ENCODE data around the gene JMJD4. TPM values are rescaled to one million over a fixed set of nuclear protein-coding genes. Genes with fewer than 3 reads are reported as not detected.
A peak's percentile ranks its signal among the peaks of the same experiment; 100 is the strongest.

The JMJD4 gene
- total and polyA plus RNA-seq, 11 donors: 7.8 to 14.1 (median 11.5) TPM

- peak overlapping the region in 5 of 12 donors; percentile 1 to 91 (median 61) for H3K27ac ChIP-seq
- H3K27me3 ChIP-seq: no peaks in the 10 kb centered on the region
- H3K36me3 ChIP-seq: peaks cover 0 to 12% (median 5%) of the 10 kb centered on the region in 9 donors
- 90 to 97% (median 94%) methylated on average over 13 to 18 of the region's 18 CpGs for WGBS, 4 donors
- no peak for DNase-seq
- intact Hi-C loops (cut with DNase I): loop anchor here in 1 of 10 donors (10.0 kb wide), 1 partner anchor 332 kb away; no protein-coding TSS in a partner anchor
- no peak for ATAC-seq
- no peak overlapping the region for H3K4me3 ChIP-seq
- no peaks in the 10 kb centered on the region for H3K9me3 ChIP-seq
- TF ChIP-seq CTCF (IDR thresholded peaks at IDR 0.05): no peak
- TF ChIP-seq POLR2A (IDR thresholded peaks at IDR 0.05): no peak
- peaks cover 0 to 60% (median 13%) of the 10 kb centered on the region in 12 donors for H3K4me1 ChIP-seq
Measured at GRCh38 chr1:227742738-227743715, 7.9 kb upstream of the JMJD4 start.

- ATAC-seq (no peak), DNase-seq (no peak)
- H3K36me3 ChIP-seq: peaks cover 0 to 6% (median 0%) of the 10 kb centered on the region in 9 donors
- no peak overlapping the region for H3K4me3 ChIP-seq
- H3K9me3 ChIP-seq: no peaks in the 10 kb centered on the region
- peak overlapping the region in 2 of 12 donors; percentile 34 for H3K27ac ChIP-seq
- intact Hi-C loops (cut with DNase I): loop anchor here in 1 of 10 donors (10.0 kb wide), 1 partner anchor 333 kb away; no protein-coding TSS in a partner anchor
- H3K4me1 ChIP-seq: peaks cover 0 to 57% (median 10%) of the 10 kb centered on the region in 12 donors
- WGBS, 4 donors: 84 to 88% (median 87%) methylated on average over 17 of the region's 17 CpGs
- no peak for TF ChIP-seq POLR2A (IDR thresholded peaks at IDR 0.05)
- TF ChIP-seq CTCF (IDR thresholded peaks at IDR 0.05): no peak
- H3K27me3 ChIP-seq: no peaks in the 10 kb centered on the region
Measured at GRCh38 chr1:227741166-227741870, 6.2 kb upstream of the JMJD4 start.

GRCh38 chr1:227740401-227740960 lies 5.4 kb upstream of the JMJD4 start:
- Histone ChIP-seq H3K27me3 (no peaks in the 10 kb centered on the region), H3K9me3 (no peaks in the 10 kb centered on the region), H3K36me3 (peaks cover 0 to 6% (median 0%) of the 10 kb centered on the region in 9 donors), H3K4me3 (no peak overlapping the region), H3K27ac (peak overlapping the region in 1 of 12 donors; percentile 34), H3K4me1 (peaks cover 0 to 56% (median 14%) of the 10 kb centered on the region in 12 donors)
- intact Hi-C loops (cut with DNase I): loop anchor here in 1 of 10 donors (10.0 kb wide), 1 partner anchor 334 kb away; no protein-coding TSS in a partner anchor
- TF ChIP-seq CTCF (IDR thresholded peaks at IDR 0.05): no peak
- no peak for TF ChIP-seq POLR2A (IDR thresholded peaks at IDR 0.05)
- DNase-seq: no peak
- 67 to 86% (median 83%) methylated on average over 3 of the region's 3 CpGs for WGBS, 4 donors
- no peak for ATAC-seq

Measured in heart left ventricle (tissue), 16 donors.